GM18520 (cell line): ENCODE data around the gene GLP2R.

Experiments
- ATAC-seq: cut with Tn5 transposase; IDR thresholded peaks from one replicate; pipeline ENCODE4 v1.9.1; 2021; ENCODE audit not compliant: unreplicated experiment

GLP2R gene

DNA sequence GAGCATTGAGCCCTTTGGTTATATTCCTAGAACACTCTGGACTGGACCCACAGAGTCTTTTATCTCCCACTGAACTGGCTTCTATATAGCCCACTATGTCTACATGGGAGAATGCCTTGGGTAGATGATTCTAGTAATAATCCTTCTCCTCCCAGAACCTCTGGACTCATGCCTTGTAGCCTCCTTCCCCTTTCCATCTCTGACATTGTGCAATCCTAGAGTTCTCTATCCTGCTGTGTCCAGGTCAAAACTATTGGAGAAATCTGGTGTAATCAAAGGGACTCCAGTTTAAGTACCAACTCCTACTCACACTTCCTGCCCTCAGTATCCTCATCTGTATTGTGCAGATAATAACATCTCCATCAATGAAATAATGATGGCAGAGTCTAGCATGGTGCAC is 70.2 kb downstream of the GLP2R start:
- ATAC-seq: no peak

DNA sequence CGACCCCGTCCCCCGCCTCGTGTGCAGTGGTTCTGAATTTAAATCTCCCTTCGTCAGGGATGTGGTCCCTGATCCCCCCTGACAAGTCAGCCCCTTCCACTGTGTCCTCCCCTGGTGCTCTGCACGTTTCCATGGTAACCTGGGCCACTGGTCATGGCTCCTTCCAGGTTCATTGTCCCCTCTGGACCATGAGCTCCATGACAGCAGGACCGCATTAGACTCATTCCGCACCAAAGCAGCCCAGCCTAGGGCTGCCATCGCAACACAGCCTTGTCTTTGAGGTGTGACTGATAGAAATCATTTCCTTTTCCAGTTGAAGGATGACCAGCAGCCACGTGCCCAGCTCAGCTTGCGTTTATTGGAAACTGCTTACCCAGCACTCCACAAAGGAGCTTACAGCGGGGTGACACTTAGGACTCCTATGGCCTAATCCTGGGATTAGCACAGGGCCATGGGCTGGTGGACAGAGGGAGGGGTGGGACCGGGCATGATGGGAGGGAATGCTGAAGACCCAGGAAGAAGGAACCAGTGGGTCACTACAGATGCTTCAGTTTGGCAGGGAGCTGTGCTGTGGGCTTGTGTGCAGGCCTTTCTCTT is 71.7 kb downstream of the GLP2R start:
- ATAC-seq: no peak

DNA sequence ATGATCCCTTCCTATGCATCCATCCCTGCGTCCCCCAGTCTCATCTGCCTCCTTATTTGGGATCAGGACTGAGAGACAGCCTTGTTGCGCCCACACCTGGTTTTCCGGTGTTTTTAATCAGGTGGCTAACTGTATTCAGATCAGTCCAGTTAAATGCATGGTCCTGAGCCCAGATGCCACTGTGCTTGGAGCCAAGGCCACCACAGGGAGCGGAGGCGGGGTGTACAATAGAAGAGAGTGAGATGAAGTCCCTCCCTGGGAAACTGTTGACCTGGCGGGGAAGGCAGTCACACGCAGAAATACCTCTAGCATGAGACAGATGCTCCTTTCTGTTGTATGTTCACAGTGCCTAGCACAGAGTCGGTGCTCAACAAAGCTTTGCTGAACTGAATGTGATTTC is 73.1 kb downstream of the GLP2R start:
- no peak for ATAC-seq

DNA sequence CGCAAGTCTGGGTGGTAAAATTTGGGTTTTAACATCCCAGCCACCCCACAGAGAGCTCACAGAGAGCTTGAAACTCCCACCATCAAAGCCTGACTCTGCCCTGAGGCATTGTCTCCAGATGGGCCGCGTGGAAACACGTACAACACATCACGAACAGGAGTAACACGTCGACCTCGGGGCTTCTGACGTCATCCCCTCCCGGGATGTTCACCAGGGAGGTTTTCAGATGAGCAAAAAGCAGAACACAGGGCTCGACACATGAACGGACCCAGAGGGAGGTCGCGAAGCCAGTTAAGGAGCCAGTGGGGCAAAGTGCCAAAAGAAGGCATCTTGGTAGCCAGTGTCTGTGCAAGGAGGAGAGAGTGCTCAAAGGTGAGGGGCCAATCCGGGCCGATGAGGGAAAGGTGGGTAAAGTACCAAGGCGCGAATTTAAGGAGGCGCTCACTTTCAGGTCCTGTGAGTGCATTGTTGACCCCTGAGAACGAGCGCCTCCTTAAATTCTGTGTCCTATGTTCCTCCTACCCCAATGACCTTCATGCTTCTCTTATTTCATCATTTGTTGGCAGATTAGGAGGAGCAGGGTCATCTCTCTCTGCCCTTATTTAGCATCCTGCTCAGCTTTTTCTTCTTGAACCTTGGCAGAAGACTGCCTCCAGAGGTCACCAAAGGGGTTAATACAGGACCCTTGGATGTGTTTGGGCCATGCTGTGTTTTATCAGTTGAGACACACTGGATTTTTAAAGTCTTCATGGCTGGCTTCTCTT is 73.7 kb downstream of the GLP2R start:
- ATAC-seq: no peak

GRCh38 chr17:9900044-9900594 is 74.4 kb downstream of the GLP2R start:
- no peak for ATAC-seq

- no peak for ATAC-seq
Measured at GRCh38 chr17:9900784-9901183, 75.1 kb downstream of the GLP2R start.

DNA sequence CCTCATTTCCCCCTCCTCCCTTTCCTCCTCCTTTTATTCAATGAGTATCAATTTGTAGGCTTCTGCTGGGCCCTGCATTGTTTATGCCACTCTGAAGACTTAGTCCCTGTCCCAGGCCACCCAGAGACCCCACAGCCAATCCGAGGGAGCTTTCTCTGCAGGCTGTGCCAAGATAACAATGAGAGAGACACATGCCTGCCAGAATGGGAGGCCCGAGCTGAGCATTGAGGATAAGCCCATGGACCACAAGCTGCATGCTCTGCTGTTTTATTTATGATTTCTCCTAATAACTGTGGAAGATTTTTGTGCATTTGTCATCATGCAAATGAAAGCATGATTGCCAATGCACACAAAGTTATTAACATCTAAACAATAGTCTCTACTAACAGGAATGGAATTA is 76.4 kb downstream of the GLP2R start:
- no peak for ATAC-seq

DNA sequence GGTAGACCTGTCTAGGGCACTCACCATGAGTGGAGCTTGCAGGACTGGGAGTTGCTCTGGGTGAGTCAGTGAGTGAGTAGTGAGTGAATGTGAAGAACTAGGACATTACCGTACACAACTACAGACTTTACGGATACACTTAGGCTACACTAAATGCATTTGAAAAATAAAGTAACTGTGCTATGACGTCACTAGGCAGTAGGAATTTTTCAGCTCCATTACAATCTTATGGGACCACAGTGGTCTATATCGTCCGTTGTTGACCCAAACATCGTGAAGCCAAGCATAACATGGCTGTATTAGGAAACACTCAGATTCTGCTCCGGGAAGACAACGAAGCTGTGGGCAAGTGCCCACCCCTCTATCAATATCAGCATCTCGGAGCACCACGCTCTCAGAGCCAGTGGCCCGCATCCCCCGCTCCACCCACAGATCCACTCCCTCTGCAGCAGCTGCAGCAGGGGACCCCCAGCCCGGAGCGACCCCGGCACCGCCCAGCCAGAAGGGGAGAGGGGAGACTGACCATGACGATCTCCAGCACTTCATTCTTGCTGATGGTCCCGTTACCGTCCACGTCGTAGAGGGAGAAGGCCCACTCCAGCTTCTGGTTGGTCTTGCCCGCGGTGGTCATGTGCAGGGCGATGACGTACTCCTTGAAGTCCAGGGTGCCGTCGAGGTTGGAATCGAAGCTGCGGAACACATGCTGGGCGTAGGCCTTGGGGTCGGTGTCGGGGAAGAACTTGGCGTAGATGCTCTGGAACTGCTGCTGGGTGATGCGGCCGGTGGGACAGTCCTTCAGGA is 78.8 kb downstream of the GLP2R start:
- ATAC-seq: no peak

DNA sequence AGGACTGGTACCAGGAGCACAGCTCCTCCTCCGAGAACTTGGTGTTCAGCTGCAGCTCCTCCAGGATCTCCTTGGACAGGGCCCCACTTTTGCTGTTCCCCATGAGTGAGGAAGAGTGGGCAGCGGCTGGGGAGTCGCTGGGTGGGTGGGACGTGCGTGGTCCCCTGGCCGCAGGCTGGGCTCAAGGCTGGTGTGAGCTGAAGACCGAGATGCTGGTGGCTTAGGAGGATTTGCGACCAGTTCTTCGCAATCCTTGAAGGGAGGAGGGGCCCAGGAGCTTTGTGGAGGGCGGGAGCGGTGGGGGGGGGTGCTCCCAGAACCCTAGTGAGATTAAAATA is 79.3 kb downstream of the GLP2R start, which contains the start of gene RCVRN:
TSS of gene RCVRN (minus strand) at position 194 of the 338 bp plus-strand sequence. CDS start at position 103, 91 bp downstream.
- ATAC-seq: no peak

GRCh38 chr17:9905902-9906301 is 80.2 kb downstream of the GLP2R start:
- no peak for ATAC-seq

DNA sequence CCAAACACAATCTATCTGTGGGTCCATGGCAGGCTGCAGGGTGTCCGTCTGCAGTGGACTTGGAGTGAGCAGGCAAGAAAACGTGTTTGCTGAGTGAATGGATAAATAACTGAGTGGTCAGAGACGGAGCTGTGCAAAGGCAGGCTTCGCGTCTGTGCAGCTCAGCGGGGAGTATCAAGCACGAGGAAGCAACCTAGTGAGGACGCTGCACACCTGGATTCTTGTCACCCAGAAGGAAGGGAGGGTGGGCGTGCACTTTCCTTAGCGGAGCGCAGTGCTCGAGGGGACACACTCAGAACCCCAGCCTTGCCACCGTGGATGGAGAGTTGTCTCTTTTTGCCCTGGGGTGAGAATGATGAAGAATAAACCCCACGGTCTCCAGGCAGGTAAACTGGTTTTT is 80.9 kb downstream of the GLP2R start:
- ATAC-seq: no peak

- ATAC-seq: no peak
Measured at GRCh38 chr17:9907131-9907530, 81.4 kb downstream of the GLP2R start.

- ATAC-seq: no peak
Measured at GRCh38 chr17:9907883-9908648, 82.3 kb downstream of the GLP2R start.

DNA sequence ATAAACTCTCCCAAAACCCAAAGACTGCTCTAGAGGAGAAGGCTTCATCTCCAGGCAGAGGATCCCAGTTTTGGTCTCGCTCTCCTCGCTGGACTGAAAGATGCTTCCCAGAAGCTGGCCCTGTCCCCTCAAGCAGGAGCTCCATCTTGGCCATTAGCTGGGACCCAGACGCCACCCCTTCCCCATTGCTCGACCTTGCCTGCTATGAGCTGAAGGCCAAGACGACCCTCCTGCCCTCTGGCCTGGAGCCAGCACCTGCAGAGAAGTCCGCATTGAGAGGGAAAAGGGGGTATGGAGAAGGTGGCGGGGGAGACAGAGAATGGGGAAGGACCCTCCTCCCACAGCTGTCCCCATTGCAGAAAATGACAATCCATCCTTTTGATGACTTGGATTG is 82.9 kb downstream of the GLP2R start:
- no peak for ATAC-seq

- no peak for ATAC-seq
Measured at GRCh38 chr17:9911089-9911488, 85.4 kb downstream of the GLP2R start.

- ATAC-seq: no peak
Measured at GRCh38 chr17:9912121-9913099, 86.7 kb downstream of the GLP2R start.

DNA sequence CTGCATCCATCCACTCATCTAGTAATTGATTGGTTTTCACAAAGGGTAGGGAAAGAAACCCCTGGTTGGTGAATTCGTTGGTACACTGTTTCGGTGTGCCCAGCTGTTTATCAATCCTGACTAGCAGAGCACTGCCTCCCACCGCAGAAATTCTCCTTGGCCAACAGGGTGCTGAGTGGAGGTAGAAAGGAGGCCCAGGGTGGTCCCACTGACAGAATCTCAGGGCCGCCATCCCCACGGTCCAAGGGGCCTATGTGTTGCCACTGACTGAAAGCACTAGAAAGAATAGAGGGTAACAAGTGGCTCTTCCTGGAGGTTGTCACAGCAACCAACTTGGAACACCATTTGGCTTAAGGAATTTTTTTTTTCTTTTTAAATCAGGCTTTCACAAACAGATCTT is 87.8 kb downstream of the GLP2R start:
- ATAC-seq: no peak

GRCh38 chr17:9916108-9916507 is 90.4 kb downstream of the GLP2R start:
- ATAC-seq: no peak

- no peak for ATAC-seq
Measured at GRCh38 chr17:9917131-9917530, 91.4 kb downstream of the GLP2R start.

DNA sequence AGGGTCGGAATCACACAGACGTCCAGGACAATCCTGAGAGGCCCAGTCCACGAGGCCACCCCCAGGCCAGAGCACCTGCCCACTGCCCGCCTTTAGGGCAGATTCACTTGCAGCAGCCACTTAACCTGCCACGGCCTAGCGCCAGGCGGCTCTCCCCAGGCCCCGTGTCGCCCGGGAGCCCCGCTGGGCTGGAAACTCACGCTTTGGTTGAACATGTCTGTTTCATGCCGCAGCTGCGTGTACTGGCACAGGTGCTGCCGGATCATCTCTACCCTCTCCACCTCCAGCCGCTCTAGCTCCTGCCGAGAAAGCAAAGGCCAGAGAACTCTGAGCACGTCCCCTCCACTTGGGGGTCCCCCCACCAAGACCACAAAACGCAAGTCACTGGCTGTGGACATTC is 92.1 kb downstream of the GLP2R start:
- ATAC-seq: no peak
